ENCODE measurements around the gene PLA2G5.

- TF ChIP-seq CTCF (IDR thresholded peaks at IDR 0.05) = no peak
- no peak for TF ChIP-seq POLR2A (IDR thresholded peaks at IDR 0.05)
These were observed 10.7 kb downstream of the PLA2G5 start for GRCh38 chr1:20080441-20081352.

Data from body of pancreas (tissue), 4 donors.